ENCODE results near the gene COMMD7.

COMMD7 gene

DNA sequence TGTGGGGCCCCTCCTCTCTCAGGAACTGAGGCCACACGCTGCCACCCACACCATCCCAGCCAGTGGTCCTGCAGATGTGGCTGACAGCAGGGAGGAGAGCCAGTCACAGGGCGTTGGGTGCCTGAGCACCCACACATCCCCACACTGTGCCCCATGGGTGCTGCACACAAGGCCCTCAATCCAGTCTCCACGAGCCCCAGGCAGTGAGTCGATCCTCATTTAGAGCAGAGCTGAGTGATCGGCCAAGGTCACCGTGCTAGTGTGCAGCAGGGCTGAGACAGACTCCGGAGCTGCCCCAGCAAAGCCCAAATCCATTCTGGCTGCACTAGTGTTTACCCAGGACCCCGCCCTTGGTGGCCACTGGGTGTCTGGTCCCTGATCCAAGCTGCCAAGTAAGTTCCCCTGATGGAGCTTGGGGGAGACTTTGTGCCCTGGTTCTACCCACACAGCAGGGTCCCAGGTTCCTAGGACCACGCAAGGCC, 78.5 kb downstream of the COMMD7 start:
- no peak overlapping the region for H3K4me3 ChIP-seq (ENCODE audit: low read depth, low read length)
- TF ChIP-seq, protein P1, sequence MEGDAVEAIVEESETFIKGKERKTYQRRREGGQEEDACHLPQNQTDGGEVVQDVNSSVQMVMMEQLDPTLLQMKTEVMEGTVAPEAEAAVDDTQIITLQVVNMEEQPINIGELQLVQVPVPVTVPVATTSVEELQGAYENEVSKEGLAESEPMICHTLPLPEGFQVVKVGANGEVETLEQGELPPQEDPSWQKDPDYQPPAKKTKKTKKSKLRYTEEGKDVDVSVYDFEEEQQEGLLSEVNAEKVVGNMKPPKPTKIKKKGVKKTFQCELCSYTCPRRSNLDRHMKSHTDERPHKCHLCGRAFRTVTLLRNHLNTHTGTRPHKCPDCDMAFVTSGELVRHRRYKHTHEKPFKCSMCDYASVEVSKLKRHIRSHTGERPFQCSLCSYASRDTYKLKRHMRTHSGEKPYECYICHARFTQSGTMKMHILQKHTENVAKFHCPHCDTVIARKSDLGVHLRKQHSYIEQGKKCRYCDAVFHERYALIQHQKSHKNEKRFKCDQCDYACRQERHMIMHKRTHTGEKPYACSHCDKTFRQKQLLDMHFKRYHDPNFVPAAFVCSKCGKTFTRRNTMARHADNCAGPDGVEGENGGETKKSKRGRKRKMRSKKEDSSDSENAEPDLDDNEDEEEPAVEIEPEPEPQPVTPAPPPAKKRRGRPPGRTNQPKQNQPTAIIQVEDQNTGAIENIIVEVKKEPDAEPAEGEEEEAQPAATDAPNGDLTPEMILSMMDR (IDR thresholded peaks at IDR 0.05; ENCODE audit: low read depth, low read length), result no peak

DNA sequence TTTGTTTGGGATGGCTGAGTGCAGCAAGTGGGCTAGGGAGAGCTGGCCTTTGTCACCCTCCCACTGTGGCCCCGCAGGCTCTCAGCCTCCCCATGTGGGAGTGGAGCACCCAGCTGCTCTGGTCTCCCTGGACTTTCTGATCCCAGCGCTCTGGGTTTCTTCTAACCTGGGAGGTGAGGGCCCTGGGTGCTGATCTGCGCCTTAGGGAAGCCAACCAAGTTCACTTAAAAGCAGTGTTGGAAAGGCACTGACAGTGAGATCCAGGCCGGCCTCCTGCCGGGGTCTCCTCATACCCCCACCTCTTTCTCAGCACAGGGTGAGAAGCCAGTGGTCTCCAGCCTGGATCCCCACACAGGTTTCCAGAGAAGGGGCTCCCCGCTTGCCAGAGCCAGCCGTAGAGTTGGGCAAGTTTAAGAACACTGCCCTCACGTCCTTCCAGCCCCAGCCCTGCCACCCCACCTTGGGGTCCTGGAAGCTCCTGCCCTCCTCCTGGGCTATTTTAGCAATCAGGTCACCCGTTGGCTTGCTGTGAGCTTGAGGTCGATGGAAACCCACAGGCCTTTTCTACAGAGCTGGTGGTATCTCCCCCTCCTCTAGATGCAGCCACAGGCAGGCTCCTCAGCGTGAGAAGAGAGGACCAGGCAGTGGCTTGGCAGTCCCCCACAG, 79.1 kb downstream of the COMMD7 start:
- no peak overlapping the region for H3K4me3 ChIP-seq (ENCODE audit: low read depth, low read length)
- TF ChIP-seq, protein P1 (IDR thresholded peaks at IDR 0.05; ENCODE audit: low read depth, low read length), result no peak

DNA sequence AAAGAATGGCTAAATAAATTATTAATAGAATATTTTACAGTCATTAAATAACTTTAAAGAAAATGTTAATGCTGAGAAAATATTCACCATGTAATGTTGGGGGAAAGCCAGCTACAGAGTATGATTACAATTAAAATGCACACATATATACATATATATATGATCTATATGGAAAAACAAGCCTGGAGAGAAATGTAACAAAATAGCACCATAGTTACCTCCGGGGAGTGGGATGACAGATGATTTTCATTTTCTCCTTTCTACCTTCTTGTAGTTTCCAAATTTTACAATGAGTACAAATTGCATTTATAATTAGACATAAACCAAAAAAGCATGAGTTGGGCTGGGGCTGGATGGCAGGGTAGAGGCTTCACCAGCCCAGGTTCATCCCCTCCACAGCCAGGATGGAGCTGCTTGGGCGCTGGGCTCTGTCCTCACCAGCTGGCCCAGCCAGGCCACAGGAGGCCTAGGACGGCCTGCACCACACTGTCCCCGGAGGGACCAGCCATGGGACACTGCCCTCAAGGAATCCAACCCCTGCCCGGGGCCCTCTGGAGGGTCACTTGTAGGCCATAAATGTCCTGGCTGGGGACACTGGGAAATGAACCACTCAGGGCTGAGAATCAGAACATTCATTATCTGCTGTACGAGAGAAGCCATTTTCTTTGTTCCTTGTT, 79.8 kb downstream of the COMMD7 start:
- H3K4me3 ChIP-seq (ENCODE audit: low read depth, low read length), result no peak overlapping the region
- TF ChIP-seq, protein P1 (IDR thresholded peaks at IDR 0.05; ENCODE audit: low read depth, low read length), result no peak

DNA sequence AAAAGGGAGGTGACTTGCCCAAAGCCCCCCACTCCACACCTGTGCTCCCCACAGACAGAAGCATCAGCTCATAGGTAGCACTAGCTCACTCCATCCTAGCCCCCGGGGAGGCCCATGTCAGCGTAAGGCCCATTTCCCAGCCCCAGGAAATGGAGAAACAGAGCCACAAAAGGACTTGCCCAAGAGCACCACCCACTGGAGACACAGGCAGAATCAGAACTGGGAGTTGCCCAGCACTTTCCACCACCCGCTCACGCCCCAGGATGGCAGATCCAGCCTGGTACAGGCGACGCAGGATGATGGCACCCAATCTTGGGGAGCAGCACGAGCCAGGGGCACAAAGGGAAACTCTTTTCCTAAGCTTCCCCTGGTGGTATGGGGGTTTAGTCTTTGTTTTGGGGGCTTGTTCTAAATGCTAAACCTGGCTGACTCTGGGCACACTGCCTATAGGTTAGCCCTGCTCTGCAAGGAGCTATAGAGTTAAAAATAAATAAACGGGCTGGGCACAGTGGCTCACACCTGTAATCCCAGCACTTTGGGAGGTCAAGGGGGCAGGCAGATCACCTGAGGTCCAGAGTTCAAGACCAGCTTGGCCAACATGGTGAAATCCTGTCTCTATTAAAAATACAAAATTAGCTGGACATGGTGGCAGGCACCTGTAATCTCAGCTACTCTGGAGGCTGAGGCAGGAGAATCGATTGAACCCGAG, 81.3 kb downstream of the COMMD7 start:
- no peak overlapping the region for H3K4me3 ChIP-seq (ENCODE audit: low read depth, low read length)
- TF ChIP-seq, protein P1 (IDR thresholded peaks at IDR 0.05; ENCODE audit: low read depth, low read length), result no peak

DNA sequence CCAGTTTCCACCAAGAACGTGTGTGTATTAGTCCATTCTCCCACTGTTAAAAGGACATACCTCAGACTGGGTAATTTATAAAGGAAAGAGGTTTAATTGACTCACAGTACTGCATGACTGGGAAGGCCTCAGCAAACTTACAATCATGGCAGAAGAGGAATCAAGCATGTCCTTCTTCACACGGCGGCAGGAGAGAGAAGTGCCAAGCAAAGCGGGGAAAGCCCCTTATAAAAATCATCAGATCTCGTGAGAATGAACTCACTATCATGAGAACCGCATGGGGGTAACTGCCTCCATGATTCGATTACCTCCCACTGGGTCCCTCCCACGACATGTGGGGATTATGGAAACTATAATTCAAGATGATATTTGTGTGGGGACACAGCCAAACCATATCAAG, 82.6 kb downstream of the COMMD7 start:
- H3K4me3 ChIP-seq (ENCODE audit: low read depth, low read length), result no peak overlapping the region
- TF ChIP-seq, protein P1 (IDR thresholded peaks at IDR 0.05; ENCODE audit: low read depth, low read length), result no peak

DNA sequence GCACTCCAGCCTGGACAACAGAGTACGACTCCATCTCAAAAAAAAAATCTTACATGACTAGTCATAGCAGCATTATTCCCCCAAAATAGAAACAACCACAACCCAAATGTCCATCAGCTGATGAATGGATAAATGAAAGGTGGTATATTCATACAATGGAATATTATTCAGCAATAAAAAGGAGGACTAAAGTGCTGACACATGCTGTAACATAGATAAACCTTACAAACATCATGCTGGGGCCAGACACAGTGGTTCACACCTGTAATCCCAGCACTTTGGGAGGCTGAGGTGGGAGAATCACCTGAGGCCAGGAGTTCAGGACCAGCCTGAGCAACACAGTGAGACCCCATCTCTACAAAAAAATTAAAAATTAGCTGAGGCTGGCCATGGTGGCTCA, 86.4 kb downstream of the COMMD7 start:
- no peak overlapping the region for H3K4me3 ChIP-seq (ENCODE audit: low read depth, low read length)
- TF ChIP-seq, protein P1 (IDR thresholded peaks at IDR 0.05; ENCODE audit: low read depth, low read length), result no peak

Data from WI38 (cell line).